GM12878 (cell line): ENCODE measurements around the gene PSG2. TPM values are rescaled to one million over a fixed set of nuclear protein-coding genes. Genes with fewer than 3 reads are reported as not detected.
"Not testable (repeated sequence)": the region's sequence is repeated elsewhere in the genome, so short reads cannot be mapped to it uniquely, and the experiment has no call there.

Experiments used
- ATAC-seq: fragments of 200-7000 bp; cut with Tn5 transposase; 3 replicates; pipeline ENCODE4 v1.9.1; 2020; ENCODE audit warnings: mild to moderate bottlenecking, moderate library complexity
- BruUV-seq: library from RNA; stranded (reverse); fragments of 400-500 nt; replicated peaks from 2 replicates; lab custom pipeline; 2021; lab: Mats Ljungman, UMichigan
- CTCF ChIA-PET: fragments of 300-600 bp; sonication (Branson Sonifier 250); formaldehyde crosslinking; extraction: SDS; loops from one replicate; lab custom pipeline; 2021; ENCODE audit warnings: inconsistent platforms; lab: Yijun Ruan, JAX
- POLR2A ChIA-PET: fragments of 350-600 bp; formaldehyde crosslinking; extraction: SDS; loops from one replicate; lab custom pipeline; 2021; ENCODE audit warnings: inconsistent platforms; lab: Charles Lee
- RAD21 ChIA-PET: fragments of 300-600 bp; sonication (Branson Sonifier 250); formaldehyde crosslinking; loops from one replicate; lab custom pipeline; 2023; ENCODE audit warnings: antibody characterized with exemption; ENCODE audit not compliant: unreplicated experiment; lab: Charles Lee
- SMC1A ChIA-PET: fragments of 300-600 bp; sonication (Branson Sonifier 250); formaldehyde crosslinking; loops from one replicate; lab custom pipeline; 2023; ENCODE audit not compliant: unreplicated experiment, uncharacterized antibody; lab: Charles Lee
- DNase-seq: peaks from one replicate; pipeline ENCODE4 v3.0.0-alpha.2; 2011; ENCODE audit warnings: low read depth, low spot score
- FAIRE-seq: peaks from 3 replicates; lab custom pipeline; 2011; peaks lifted over from hg19 to GRCh38; lab: Jason Lieb, UNC
- H2AFZ ChIP-seq: 2 replicates; pipeline ENCODE4 v1.6.0; 2011; ENCODE audit warnings: low read depth, low read length, control low read depth; ENCODE audit not compliant: control insufficient read depth
- H3K27ac ChIP-seq: 2 replicates; pipeline ENCODE4 v1.5.1; 2011; ENCODE audit warnings: control low read depth; ENCODE audit not compliant: control insufficient read depth, insufficient read depth
- H3K27me3 ChIP-seq, 2 experiments: replicated peaks in 1 of 2; 2 replicates each; pipeline versions ENCODE4 v1.6.0 to v1.6.1; 2011; ENCODE audit warnings: low read length in 1 of 2; ENCODE audit not compliant: control insufficient read depth in 2 of 2, insufficient read depth in 2 of 2
- H3K36me3 ChIP-seq, 2 experiments: 2 replicates each; pipeline ENCODE4 v1.5.1; 2011; ENCODE audit warnings: low read length in 1 of 2; ENCODE audit not compliant: control insufficient read depth in 2 of 2, insufficient read depth in 2 of 2
- H3K4me1 ChIP-seq: 2 replicates; pipeline ENCODE4 v1.6.1; 2011; ENCODE audit warnings: mild to moderate bottlenecking, low read length, moderate library complexity, mixed read lengths; ENCODE audit not compliant: control insufficient read depth, insufficient read depth
- H3K4me2 ChIP-seq: 2 replicates; pipeline ENCODE4 v1.6.0; 2011; ENCODE audit warnings: control low read depth; ENCODE audit not compliant: control insufficient read depth, insufficient read depth
- H3K4me3 ChIP-seq: fragments of 200-600 bp; sonication (generic); 2 replicates; pipeline ENCODE4 v1.5.1; 2016
- H3K79me2 ChIP-seq: 2 replicates; pipeline ENCODE4 v1.6.0; 2011; ENCODE audit warnings: low read length; ENCODE audit not compliant: control insufficient read depth, insufficient read depth
- H3K9ac ChIP-seq: 2 replicates; pipeline ENCODE4 v1.8.0; 2011; ENCODE audit warnings: low read length, control low read depth, mixed read lengths; ENCODE audit not compliant: control insufficient read depth, insufficient read depth
- H3K9me3 ChIP-seq: replicated peaks from 3 replicates; pipeline ENCODE4 v1.5.1; 2011; ENCODE audit warnings: mild to moderate bottlenecking, low read length; ENCODE audit not compliant: control insufficient read depth, insufficient read depth
- H4K20me1 ChIP-seq: 2 replicates; pipeline ENCODE4 v1.6.0; 2011; ENCODE audit not compliant: control insufficient read depth, insufficient read depth
- BRCA1 ChIP-seq: IDR thresholded peaks from 2 replicates; pipeline ENCODE4 v1.6.1; 2011; ENCODE audit warnings: low read depth, low read length, improper control_type of control experiment
- CBX5 ChIP-seq: sonication (generic); IDR thresholded peaks from 2 replicates; pipeline ENCODE4 v1.6.1; 2016; ENCODE audit warnings: low read depth, moderate library complexity, mild to moderate bottlenecking, inconsistent platforms
- CTCF ChIP-seq, 3 experiments: IDR thresholded peaks in 2 of 3; conservative IDR thresholded peaks in 1 of 3; 2 replicates each; pipeline ENCODE4 v1.5.1; 2011; ENCODE audit warnings: low read depth in 3 of 3, low read length in 3 of 3, mild to moderate bottlenecking in 3 of 3, control low read depth in 2 of 3, moderate library complexity in 2 of 3, inconsistent platforms in 1 of 3, mixed read lengths in 1 of 3; ENCODE audit not compliant: control insufficient read depth in 2 of 3, insufficient read depth in 1 of 3; ENCODE audit errors: extremely low read depth in 1 of 3
- ETV6 ChIP-seq, 2 experiments: fragments of 450-650 bp in 1 of 2; IDR thresholded peaks in 1 of 2; conservative IDR thresholded peaks in 1 of 2; 2 replicates each; pipeline ENCODE4 v1.6.1; 2014; ENCODE audit warnings: antibody characterized with exemption in 1 of 2, borderline replicate concordance in 1 of 2, low read depth in 1 of 2, mild to moderate bottlenecking in 1 of 2, moderate library complexity in 1 of 2
- IRF4 ChIP-seq: IDR thresholded peaks from 2 replicates; pipeline ENCODE4 v1.6.1; 2011; ENCODE audit warnings: low read depth, low read length
- IRF5 ChIP-seq: fragments of 450-650 bp; IDR thresholded peaks from 2 replicates; pipeline ENCODE4 v1.6.1; 2017; ENCODE audit warnings: borderline replicate concordance
- JUND ChIP-seq: IDR thresholded peaks from 2 replicates; pipeline ENCODE4 v1.6.1; 2012; ENCODE audit warnings: low read depth, mild to moderate bottlenecking, low read length, improper control_type of control experiment, moderate library complexity
- RAD21 ChIP-seq: IDR thresholded peaks from 2 replicates; pipeline ENCODE4 v1.6.1; 2011; ENCODE audit warnings: mild to moderate bottlenecking, low read depth, low read length, moderate library complexity; ENCODE audit not compliant: insufficient read depth
- RCOR1 ChIP-seq: conservative IDR thresholded peaks from 2 replicates; pipeline ENCODE4 v1.6.1; 2012; ENCODE audit warnings: low read depth, low read length, improper control_type of control experiment
- WRNIP1 ChIP-seq: IDR thresholded peaks from 2 replicates; pipeline ENCODE4 v1.6.1; 2011; ENCODE audit warnings: low read depth, low read length, improper control_type of control experiment, borderline replicate concordance
- WGBS: methylation state at CpG from one replicate; pipeline ENCODE4 v1.1.6; 2016; ENCODE audit warnings: low lambda C conversion rate; ENCODE audit not compliant: insufficient replicate concordance, insufficient coverage; ENCODE audit errors: missing lambda C conversion rate; 5-methylcytosine and 5-hydroxymethylcytosine counted together
- in situ Hi-C: fragments of 300-500 bp; cut with MboI; formaldehyde crosslinking; loops from 9 replicates; pipeline ENCODE4 v1.14.3; 2018; ENCODE audit warnings: mixed read lengths
- intact Hi-C: fragments of 100-400 bp; cut with micrococcal nuclease; formaldehyde crosslinking; loops from one replicate; pipeline ENCODE4 v1.14.2; 2022; ENCODE audit not compliant: unreplicated experiment
- polyA plus RNA-seq, 11 experiments: library from polyadenylated mRNA; depleted of rRNA in 4 of 11; unstranded in 6 of 11; stranded (reverse) in 5 of 11; fragments of >200 nt; fragmentation: Nextera tagmentation in 4 of 11; fragmentation: Illumina TruSeq in 1 of 11; extraction: Ambion mirVana in 4 of 11; extraction: Trizol in 1 of 11; gene quantifications; 1 replicate in 1 of 11; 2 replicates in 10 of 11; pipeline versions ENCODE4 v1.2.1 to v1.2.3, GENCODE V29; 2011 to 2016; ENCODE audit warnings: inconsistent platforms in 2 of 11, missing spikeins in 2 of 11, low read depth in 1 of 11
- total RNA-seq, 4 experiments: library from RNA; depleted of rRNA in 3 of 4; stranded (reverse); fragments of >200 nt in 3 of 4; fragmentation: Illumina TruSeq in 1 of 4; extraction: Trizol in 1 of 4; gene quantifications; 2 replicates each; pipeline versions ENCODE4 v1.2.1 to v1.2.3, GENCODE V29; 2013 to 2021
- TF ChIP-seq, protein P1 (sequence below): fragments of 450-650 bp; IDR thresholded peaks from 2 replicates; pipeline ENCODE4 v1.6.1; 2017; ENCODE audit warnings: low read depth, mild to moderate bottlenecking, moderate library complexity

PSG2 gene
- total and polyA plus RNA-seq, 10 of the 15 experiments (the other 5 are each of a cell fraction or from before 2014, with no cell fraction given) = not detected

DNA sequence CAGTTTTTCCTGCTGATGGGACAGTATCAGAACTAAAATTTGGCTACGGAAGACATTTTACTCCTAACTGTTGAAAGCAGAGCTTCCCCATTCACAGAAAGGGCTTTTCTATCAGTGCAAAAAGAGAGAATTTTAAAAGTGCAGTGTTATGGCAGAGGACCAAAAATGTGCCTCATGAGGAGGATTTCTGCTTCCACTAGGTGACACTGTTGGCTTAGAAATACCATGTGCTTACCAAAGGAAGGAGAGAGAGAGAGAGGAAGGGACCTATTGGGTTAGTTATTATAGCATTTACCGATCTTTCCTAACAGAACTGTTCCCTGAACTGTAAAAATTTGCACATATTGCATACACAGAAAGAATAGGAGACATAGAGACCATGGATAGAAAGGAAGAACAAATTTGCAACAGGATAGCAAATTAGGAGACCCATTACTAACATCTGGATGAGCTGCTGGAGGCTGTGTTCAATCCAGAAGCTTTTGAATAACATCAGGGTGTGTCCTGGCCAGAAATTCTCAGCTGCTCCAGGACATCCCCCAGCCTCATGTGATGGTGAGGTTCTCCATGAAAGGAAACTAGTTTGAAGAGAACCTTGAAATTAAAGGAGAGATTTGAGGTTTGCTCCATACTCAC is 21.8 kb upstream of the PSG2 start:
- CTCF ChIA-PET, H3K27me3 ChIP-seq, RAD21 ChIA-PET, H3K79me2 ChIP-seq, FAIRE-seq, intact Hi-C loops, H3K9me3 ChIP-seq, H3K4me3 ChIP-seq, H3K27ac ChIP-seq, H3K4me2 ChIP-seq, DNase-seq, ATAC-seq, H3K4me1 ChIP-seq, H3K9ac ChIP-seq, SMC1A ChIA-PET, in situ Hi-C loops, BruUV-seq, H4K20me1 ChIP-seq, H3K36me3 ChIP-seq, H2AFZ ChIP-seq, POLR2A ChIA-PET: not testable (repeated sequence)
- TF ChIP-seq RAD21 = peak; percentile 5; the same call in 1 of the 2 replicates
- TF ChIP-seq CTCF (IDR thresholded peaks at IDR 0.05 in 2 of 3, conservative IDR thresholded peaks at IDR 0.05 in 1 of 3; ENCODE audit: control insufficient read depth in 2 of 3, extremely low read depth in 1 of 3, insufficient read depth in 1 of 3, low read depth in 3 of 3, low read length in 3 of 3) = peak in 1 of 3 experiments; percentile 7; a peak in 1 of 6 replicates
- WGBS = 0% methylated on average over 2 of the region's 2 CpGs

GRCh38 chr19:43101950-43102349 is 19.4 kb upstream of the PSG2 start:
- Histone ChIP-seq H3K4me2 (no peak overlapping the region), H3K36me3 (no peaks in the 10 kb centered on the region), H4K20me1 (no peaks in the 10 kb centered on the region), H3K27me3 (no peaks in the 10 kb centered on the region), H3K4me1 (no peaks in the 10 kb centered on the region), H3K27ac (no peak overlapping the region), H3K4me3 (no peak overlapping the region), H2AFZ (no peak overlapping the region), H3K79me2 (no peaks in the 10 kb centered on the region), H3K9me3 (no peaks in the 10 kb centered on the region; the same call in 2 of the 3 replicates), H3K9ac (no peak overlapping the region)
- intact Hi-C loops = no loop called here
- no peak for FAIRE-seq
- no peak for ATAC-seq
- RAD21 ChIA-PET = no interaction called here
- SMC1A ChIA-PET = no interaction called here
- no peak for DNase-seq
- no TSS peak for BruUV-seq
- WGBS = 0% methylated on average over 2 of the region's 2 CpGs
- in situ Hi-C loops = no loop called here
- POLR2A ChIA-PET = no interaction called here
- CTCF ChIA-PET = no interaction called here
- TF ChIP-seq ETV6 (conservative IDR thresholded peaks at IDR 0.05 in 1 of 2, IDR thresholded peaks at IDR 0.05 in 1 of 2; ENCODE audit: borderline replicate concordance in 1 of 2, low read depth in 1 of 2) = no peak
- no peak for TF ChIP-seq IRF5
- no peak for TF ChIP-seq BRCA1
- TF ChIP-seq, protein P1, sequence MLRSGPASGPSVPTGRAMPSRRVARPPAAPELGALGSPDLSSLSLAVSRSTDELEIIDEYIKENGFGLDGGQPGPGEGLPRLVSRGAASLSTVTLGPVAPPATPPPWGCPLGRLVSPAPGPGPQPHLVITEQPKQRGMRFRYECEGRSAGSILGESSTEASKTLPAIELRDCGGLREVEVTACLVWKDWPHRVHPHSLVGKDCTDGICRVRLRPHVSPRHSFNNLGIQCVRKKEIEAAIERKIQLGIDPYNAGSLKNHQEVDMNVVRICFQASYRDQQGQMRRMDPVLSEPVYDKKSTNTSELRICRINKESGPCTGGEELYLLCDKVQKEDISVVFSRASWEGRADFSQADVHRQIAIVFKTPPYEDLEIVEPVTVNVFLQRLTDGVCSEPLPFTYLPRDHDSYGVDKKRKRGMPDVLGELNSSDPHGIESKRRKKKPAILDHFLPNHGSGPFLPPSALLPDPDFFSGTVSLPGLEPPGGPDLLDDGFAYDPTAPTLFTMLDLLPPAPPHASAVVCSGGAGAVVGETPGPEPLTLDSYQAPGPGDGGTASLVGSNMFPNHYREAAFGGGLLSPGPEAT = no peak
- TF ChIP-seq RCOR1 = no peak
- no peak for TF ChIP-seq WRNIP1
- no peak for TF ChIP-seq CBX5
- no peak for TF ChIP-seq IRF4
- TF ChIP-seq JUND = no peak
